HCT116 (cell line): ENCODE data around the gene LINGO4. TPM values are rescaled to one million over a fixed set of nuclear protein-coding genes. Genes with fewer than 3 reads are reported as not detected.

ENCODE experiments used
- ATAC-seq: fragments of 200-7000 bp; cut with Tn5 transposase; 2 replicates; pipeline ENCODE4 v1.9.1; 2020; ENCODE audit warnings: mild to moderate bottlenecking, moderate library complexity
- BruUV-seq: library from RNA; stranded (reverse); fragments of 400-500 nt; replicated peaks from 2 replicates; lab custom pipeline; 2021; lab: Mats Ljungman, UMichigan
- CTCF ChIA-PET: fragments of 300-600 bp; sonication (Branson Sonifier 250); formaldehyde crosslinking; loops from one replicate; lab custom pipeline; 2021; ENCODE audit warnings: antibody characterized with exemption; lab: Charles Lee
- POLR2A ChIA-PET: fragments of 300-600, 350-600 bp; sonication (Branson Sonifier 250); formaldehyde crosslinking; loops from one replicate; lab custom pipeline; 2021; ENCODE audit warnings: antibody characterized with exemption; lab: Charles Lee
- RAD21 ChIA-PET, 2 experiments: fragments of 300-600 bp; sonication (Branson Sonifier 250); formaldehyde crosslinking; loops; one replicate each; lab custom pipeline; 2023; ENCODE audit warnings: low total read pairs in 2 of 2; ENCODE audit not compliant: uncharacterized antibody in 2 of 2, unreplicated experiment in 2 of 2, low non-redundant PET in 1 of 2; lab: Charles Lee
- DNase-seq: peaks from one replicate; pipeline ENCODE4 v3.0.0-alpha.2; 2010; ENCODE audit warnings: low read depth, low spot score
- H2AFZ ChIP-seq: fragments of 200-600 bp; shearing (Covaris generic), sonication (generic); 2 replicates; pipeline ENCODE4 v1.6.1; 2017; ENCODE audit warnings: low read depth, mixed run types, mixed read lengths, antibody characterized with exemption, low read length; ENCODE audit not compliant: poor library complexity, severe bottlenecking
- H3K27ac ChIP-seq: 2 replicates; pipeline ENCODE4 v1.5.1; 2012; ENCODE audit warnings: low read depth, low read length
- H3K27me3 ChIP-seq: fragments of 200-600 bp; sonication (generic); 2 replicates; pipeline ENCODE4 v1.6.1; 2016; ENCODE audit warnings: mixed run types, low read length, mixed read lengths; ENCODE audit not compliant: insufficient read depth
- H3K36me3 ChIP-seq, 2 experiments: fragments of 200-500 bp in 1 of 2; fragments of 200-600 bp in 1 of 2; sonication (Bioruptor generic) in 1 of 2; sonication (generic) in 1 of 2; 2 replicates each; pipeline versions ENCODE4 v1.5.1 to v1.6.1; 2014 to 2016; ENCODE audit warnings: low read length in 2 of 2, inconsistent platforms in 1 of 2, mixed read lengths in 1 of 2, mixed run types in 1 of 2; ENCODE audit not compliant: insufficient read depth in 2 of 2, control insufficient read depth in 1 of 2
- H3K4me1 ChIP-seq, 2 experiments: fragments of 200-600 bp in 1 of 2; sonication (generic) in 1 of 2; 2 replicates each; pipeline versions ENCODE4 v1.5.1 to v1.6.1; 2012 to 2017; ENCODE audit warnings: low read length in 2 of 2, inconsistent platforms in 1 of 2, mild to moderate bottlenecking in 1 of 2, mixed read lengths in 1 of 2, mixed run types in 1 of 2, moderate library complexity in 1 of 2; ENCODE audit not compliant: insufficient read depth in 2 of 2, control insufficient read depth in 1 of 2
- H3K4me2 ChIP-seq: fragments of 200-600 bp; sonication (generic); 2 replicates; pipeline ENCODE4 v1.6.1; 2017; ENCODE audit warnings: mixed run types, low read length, mixed read lengths
- H3K4me3 ChIP-seq, 2 experiments: fragments of 200-600 bp in 1 of 2; sonication (generic) in 1 of 2; replicated peaks in 1 of 2; 2 replicates each; pipeline ENCODE4 v1.5.1; 2011 to 2016; ENCODE audit warnings: low read length in 2 of 2, control low read depth in 1 of 2, low read depth in 1 of 2, mild to moderate bottlenecking in 1 of 2, mixed read lengths in 1 of 2, mixed run types in 1 of 2
- H3K79me2 ChIP-seq: fragments of 200-600 bp; sonication (generic); 2 replicates; pipeline ENCODE4 v1.6.1; 2017; ENCODE audit warnings: mild to moderate bottlenecking, mixed run types, low read length, moderate library complexity, mixed read lengths; ENCODE audit not compliant: insufficient read depth
- H3K9ac ChIP-seq: fragments of 200-600 bp; sonication (generic); 2 replicates; pipeline ENCODE4 v1.6.1; 2016; ENCODE audit warnings: low read length, mixed read lengths
- H3K9me2 ChIP-seq: fragments of 200-600 bp; sonication (generic), shearing (Covaris generic); 2 replicates; pipeline ENCODE4 v1.6.1; 2017; ENCODE audit warnings: mixed run types, mild to moderate bottlenecking, moderate library complexity; ENCODE audit not compliant: insufficient read depth
- H3K9me3 ChIP-seq, 2 experiments: fragments of 200-500 bp in 1 of 2; fragments of 200-600 bp in 1 of 2; sonication (Bioruptor generic) in 1 of 2; sonication (generic) in 1 of 2; 2 replicates each; pipeline ENCODE4 v1.6.1; 2014 to 2017; ENCODE audit warnings: low read length in 2 of 2, mixed read lengths in 2 of 2, inconsistent platforms in 1 of 2, low read depth in 1 of 2, mild to moderate bottlenecking in 1 of 2, mixed run types in 1 of 2, moderate library complexity in 1 of 2; ENCODE audit not compliant: control insufficient read depth in 1 of 2, insufficient read depth in 1 of 2
- H4K20me1 ChIP-seq: fragments of 200-600 bp; sonication (generic), shearing (Covaris generic); 2 replicates; pipeline ENCODE4 v1.6.1; 2017; ENCODE audit warnings: mixed run types, mild to moderate bottlenecking, moderate library complexity; ENCODE audit not compliant: insufficient read depth
- ATF3 ChIP-seq: IDR thresholded peaks from 2 replicates; pipeline ENCODE4 v1.6.1; 2012
- CBX3 ChIP-seq: IDR thresholded peaks from 2 replicates; pipeline ENCODE4 v1.6.1; 2012; ENCODE audit warnings: low read depth
- CTCF ChIP-seq, 3 experiments: fragments of 200-600 bp in 1 of 3; sonication (generic) in 1 of 3; IDR thresholded peaks in 2 of 3; conservative IDR thresholded peaks in 1 of 3; 2 replicates each; pipeline ENCODE4 v1.5.1; 2012 to 2017; ENCODE audit warnings: low read depth in 2 of 3, low read length in 2 of 3, antibody characterized with exemption in 1 of 3, borderline replicate concordance in 1 of 3, control low read depth in 1 of 3, mild to moderate bottlenecking in 1 of 3, mixed read lengths in 1 of 3, mixed run types in 1 of 3, moderate library complexity in 1 of 3; ENCODE audit not compliant: insufficient read depth in 1 of 3
- EGR1 ChIP-seq: IDR thresholded peaks from 2 replicates; pipeline ENCODE4 v1.6.1; 2012; ENCODE audit warnings: low read depth
- RAD21 ChIP-seq: IDR thresholded peaks from 2 replicates; pipeline ENCODE4 v1.6.1; 2012; ENCODE audit warnings: low read depth, mild to moderate bottlenecking
- TCF7L2 ChIP-seq: IDR thresholded peaks from 2 replicates; pipeline ENCODE4 v1.7.0; 2011; ENCODE audit warnings: borderline replicate concordance, inconsistent platforms; ENCODE audit not compliant: insufficient read depth, insufficient read length; ENCODE audit errors: extremely low read depth
- ZFX ChIP-seq: fragments of 450-650 bp; IDR thresholded peaks from 2 replicates; pipeline ENCODE4 v1.6.1; 2017
- intact Hi-C: fragments of 100-400 bp; cut with micrococcal nuclease; formaldehyde crosslinking; loops from 2 replicates; pipeline ENCODE4 v1.10.0; 2022
- total RNA-seq: library from RNA; stranded (reverse); gene quantifications from one replicate; pipeline ENCODE4 v1.2.1, GENCODE V29; 2021; ENCODE audit not compliant: unreplicated experiment

LINGO4 gene
- total RNA-seq, 1 experiment from 2014 or later = not detected

- no TSS peak for BruUV-seq
- no peak overlapping the region for H3K4me2 ChIP-seq
- CTCF ChIA-PET = no interaction called here
Measured at GRCh38 chr1:151801310-151801820, 3.9 kb downstream of the LINGO4 start.

More at GRCh38 chr1:151801310-151801820, 3.9 kb downstream of the LINGO4 start:
- RAD21 ChIA-PET = no interaction called here
- H3K9ac ChIP-seq = no peak overlapping the region
- H2AFZ ChIP-seq = no peak overlapping the region
- no peaks in the 10 kb centered on the region for H3K4me1 ChIP-seq
- no peak for ATAC-seq
- POLR2A ChIA-PET = no interaction called here
- no peaks in the 10 kb centered on the region for H3K9me2 ChIP-seq
- no peak for DNase-seq
- H3K27ac ChIP-seq = no peak overlapping the region
- no peaks in the 10 kb centered on the region for H3K79me2 ChIP-seq
- H3K9me3 ChIP-seq = no peaks in the 10 kb centered on the region
- no peak overlapping the region for H3K4me3 ChIP-seq
- H3K27me3 ChIP-seq = peaks cover 44% of the 10 kb centered on the region
- no peak for TF ChIP-seq ATF3
- TF ChIP-seq EGR1 = no peak
- TF ChIP-seq TCF7L2 = no peak
- TF ChIP-seq ZFX = no peak
- no peak for TF ChIP-seq CTCF (IDR thresholded peaks at IDR 0.05 in 2 of 3, conservative IDR thresholded peaks at IDR 0.05 in 1 of 3; ENCODE audit: borderline replicate concordance in 1 of 3, insufficient read depth in 1 of 3, low read depth in 2 of 3, low read length in 2 of 3)
- TF ChIP-seq RAD21 = no peak
- TF ChIP-seq CBX3 = no peak
- H3K36me3 ChIP-seq = no peaks in the 10 kb centered on the region
- intact Hi-C loops = no loop called here
- H4K20me1 ChIP-seq = no peaks in the 10 kb centered on the region
